RWPE2 (cell line): ENCODE measurements around the gene AARS2.

ENCODE experiments used
- ATAC-seq: fragments of 200-7000 bp; cut with Tn5 transposase; 3 replicates; pipeline ENCODE4 v1.9.1; 2021; ENCODE audit warnings: low read depth
- DNase-seq: peaks from one replicate; pipeline ENCODE4 v3.0.0-alpha.2; 2020; ENCODE audit warnings: low spot score
- H3K27ac ChIP-seq: fragments of 450-650 bp; 2 replicates; pipeline ENCODE4 v1.5.1; 2017; ENCODE audit warnings: mild to moderate bottlenecking; ENCODE audit not compliant: poor library complexity, severe bottlenecking
- H3K27me3 ChIP-seq: fragments of 250-450 bp; sonication (Bioruptor Pico); 2 replicates; pipeline ENCODE4 v1.5.1; 2021; ENCODE audit warnings: mild to moderate bottlenecking, moderate library complexity; ENCODE audit not compliant: insufficient read depth, poor library complexity, severe bottlenecking
- H3K36me3 ChIP-seq: fragments of 250-450 bp; sonication (Bioruptor Pico); 2 replicates; pipeline ENCODE4 v1.5.1; 2020; ENCODE audit warnings: low read depth, mild to moderate bottlenecking, moderate library complexity
- H3K4me1 ChIP-seq: fragments of 250-450 bp; sonication (Bioruptor Pico); 2 replicates; pipeline ENCODE4 v1.5.1; 2021; ENCODE audit warnings: mild to moderate bottlenecking, moderate library complexity; ENCODE audit not compliant: insufficient read depth, poor library complexity, severe bottlenecking
- H3K4me3 ChIP-seq: fragments of 250-450 bp; sonication (Bioruptor Pico); 2 replicates; pipeline ENCODE4 v1.5.1; 2021; ENCODE audit warnings: mild to moderate bottlenecking, moderate library complexity; ENCODE audit not compliant: severe bottlenecking
- H3K9me3 ChIP-seq: fragments of 250-450 bp; sonication (Bioruptor Pico); 2 replicates; pipeline ENCODE4 v1.5.1; 2021; ENCODE audit warnings: mild to moderate bottlenecking, moderate library complexity; ENCODE audit not compliant: severe bottlenecking
- CTCF ChIP-seq: fragments of 450-650 bp; IDR thresholded peaks from one replicate; pipeline ENCODE4 v1.5.1; 2017; ENCODE audit warnings: mild to moderate bottlenecking, moderate library complexity; ENCODE audit not compliant: poor library complexity, severe bottlenecking

The AARS2 gene

GRCh38 chr6:44272999-44273566 lies 40.1 kb downstream of the AARS2 start:
- DNase-seq, result no peak
- Histone ChIP-seq H3K4me3 (no peak overlapping the region), H3K36me3 (no peaks in the 10 kb centered on the region), H3K27me3 (peaks cover 43% of the 10 kb centered on the region), H3K4me1 (no peaks in the 10 kb centered on the region), H3K27ac (no peak overlapping the region), H3K9me3 (no peaks in the 10 kb centered on the region)
- TF ChIP-seq CTCF, result no peak
- no peak for ATAC-seq

GRCh38 chr6:44272529-44272928 lies 40.6 kb downstream of the AARS2 start:
- no peak for TF ChIP-seq CTCF
- Histone ChIP-seq H3K9me3 (no peaks in the 10 kb centered on the region), H3K27me3 (peaks cover 43% of the 10 kb centered on the region), H3K4me1 (no peaks in the 10 kb centered on the region), H3K4me3 (no peak overlapping the region), H3K36me3 (no peaks in the 10 kb centered on the region), H3K27ac (no peak overlapping the region)
- DNase-seq (no peak), ATAC-seq (no peak)

DNA sequence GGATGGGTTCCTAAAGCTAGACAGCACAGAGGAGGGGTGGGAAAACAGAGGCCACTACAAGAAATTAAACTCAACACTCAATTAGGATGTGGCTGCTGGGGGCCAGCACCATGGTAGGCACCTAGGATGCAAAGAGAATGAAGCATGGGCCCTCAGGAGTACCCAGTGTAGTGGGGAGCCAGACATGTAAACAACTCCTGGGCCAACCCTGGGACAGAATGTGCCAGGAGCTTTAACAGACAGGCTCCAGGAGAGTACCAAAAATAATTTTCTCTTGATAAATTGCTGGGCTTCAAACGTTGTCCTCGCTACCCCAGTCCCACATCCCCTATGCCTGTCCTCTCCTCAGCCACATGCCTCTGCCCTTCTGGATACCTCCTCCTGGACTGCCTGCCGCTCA lies 41.2 kb downstream of the AARS2 start:
- TF ChIP-seq CTCF, result no peak
- Histone ChIP-seq H3K27ac (no peak overlapping the region), H3K27me3 (peaks cover 40% of the 10 kb centered on the region), H3K4me1 (no peaks in the 10 kb centered on the region), H3K36me3 (no peaks in the 10 kb centered on the region), H3K9me3 (no peaks in the 10 kb centered on the region), H3K4me3 (no peak overlapping the region)
- DNase-seq (no peak), ATAC-seq (no peak)

GRCh38 chr6:44271406-44271723 lies 41.8 kb downstream of the AARS2 start:
- Histone ChIP-seq H3K27ac (no peak overlapping the region), H3K4me1 (no peaks in the 10 kb centered on the region), H3K9me3 (no peaks in the 10 kb centered on the region), H3K36me3 (no peaks in the 10 kb centered on the region), H3K4me3 (no peak overlapping the region), H3K27me3 (peaks cover 34% of the 10 kb centered on the region)
- no peak for ATAC-seq
- no peak for DNase-seq
- no peak for TF ChIP-seq CTCF

- Histone ChIP-seq H3K27ac (no peak overlapping the region), H3K4me3 (peak overlapping the region; percentile 32), H3K4me1 (no peaks in the 10 kb centered on the region), H3K9me3 (no peaks in the 10 kb centered on the region), H3K36me3 (no peaks in the 10 kb centered on the region), H3K27me3 (peaks cover 31% of the 10 kb centered on the region)
- ATAC-seq (no peak), DNase-seq (no peak)
- TF ChIP-seq CTCF, result no peak
Observed at GRCh38 chr6:44270526-44271405, 42.4 kb downstream of the AARS2 start.
